ENCODE measurements around the gene WDFY3. TPM values are rescaled to one million over a fixed set of nuclear protein-coding genes. Genes with fewer than 3 reads are reported as not detected.

Gene WDFY3
- total RNA-seq: 0.56 and 0.95 TPM in 2 replicates

- intact Hi-C loops (cut with micrococcal nuclease): loop anchor here (10.0 kb wide), 1 partner anchor 472 kb away; the partner anchor contains the start of gene NKX6-1
These were observed at the start of gene WDFY3 for GRCh38 chr4:84966382-84967242. Gene WDFY3 (minus strand): TSS chr4:84966690. CDS start chr4:84860591, 106,099 bp downstream.

- intact Hi-C loops (cut with micrococcal nuclease): no loop called here
These were observed 39.4 kb upstream of the WDFY3 start for GRCh38 chr4:85005865-85006377.

DNA sequence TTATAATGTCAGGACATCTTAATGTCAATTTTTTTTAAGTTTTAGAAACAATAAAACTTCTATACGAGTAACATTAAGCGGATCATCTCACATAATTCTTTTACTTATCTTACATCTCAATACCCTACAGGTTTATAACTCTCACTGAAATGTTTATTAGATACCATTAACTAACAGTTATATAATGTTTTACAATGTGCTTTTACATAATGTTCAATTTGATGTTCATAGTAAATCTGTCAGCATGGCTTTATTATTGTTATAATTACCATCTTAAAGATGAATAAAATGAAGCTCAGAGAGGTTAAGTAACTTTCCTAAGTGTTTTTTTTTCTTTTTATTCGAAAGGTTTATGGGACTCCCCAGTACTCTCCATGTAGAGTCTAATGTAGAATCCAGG, 33.9 kb upstream of the WDFY3 start:
- intact Hi-C loops (cut with micrococcal nuclease): no loop called here

GRCh38 chr4:84995386-84995785, 28.9 kb upstream of the WDFY3 start:
- intact Hi-C loops (cut with micrococcal nuclease): no loop called here

- intact Hi-C loops (cut with micrococcal nuclease): no loop called here
These were observed 27.8 kb upstream of the WDFY3 start for GRCh38 chr4:84994280-84994679.

DNA sequence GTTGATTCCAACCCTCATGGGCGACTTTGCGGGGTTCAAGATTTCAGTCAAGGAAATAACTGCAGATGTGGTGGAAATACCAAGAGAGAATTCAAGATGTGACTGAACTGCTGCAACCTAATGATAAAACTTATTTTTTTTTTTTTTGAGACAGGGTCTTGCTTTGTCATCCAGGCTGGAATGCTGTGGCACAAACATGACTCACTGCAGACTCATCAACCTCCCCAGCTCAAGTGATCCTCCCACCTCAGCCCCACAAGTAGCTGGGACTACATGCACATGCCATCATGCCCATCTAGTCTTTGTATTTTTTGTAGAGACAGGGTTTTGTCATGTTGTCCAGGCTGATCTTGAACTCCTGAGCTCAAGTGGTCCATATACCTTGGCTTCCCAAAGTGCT, 19.5 kb upstream of the WDFY3 start:
- intact Hi-C loops (cut with micrococcal nuclease): no loop called here

- intact Hi-C loops (cut with micrococcal nuclease): no loop called here
These were observed 10.9 kb upstream of the WDFY3 start for GRCh38 chr4:84977396-84977795.

GRCh38 chr4:84973856-84974255, 7.4 kb upstream of the WDFY3 start:
- intact Hi-C loops (cut with micrococcal nuclease): no loop called here

- intact Hi-C loops (cut with micrococcal nuclease): loop anchor here (1.0 to 2.0 kb wide), 2 partner anchors 393 to 1327 kb away; no protein-coding TSS in a partner anchor
These were observed 4.9 kb upstream of the WDFY3 start for GRCh38 chr4:84971319-84971932.

- intact Hi-C loops (cut with micrococcal nuclease): loop anchor here (10.0 kb wide), 1 partner anchor 474 kb away; the partner anchor contains the start of gene NKX6-1
These were observed 2.4 kb upstream of the WDFY3 start for GRCh38 chr4:84968925-84969324.

DNA sequence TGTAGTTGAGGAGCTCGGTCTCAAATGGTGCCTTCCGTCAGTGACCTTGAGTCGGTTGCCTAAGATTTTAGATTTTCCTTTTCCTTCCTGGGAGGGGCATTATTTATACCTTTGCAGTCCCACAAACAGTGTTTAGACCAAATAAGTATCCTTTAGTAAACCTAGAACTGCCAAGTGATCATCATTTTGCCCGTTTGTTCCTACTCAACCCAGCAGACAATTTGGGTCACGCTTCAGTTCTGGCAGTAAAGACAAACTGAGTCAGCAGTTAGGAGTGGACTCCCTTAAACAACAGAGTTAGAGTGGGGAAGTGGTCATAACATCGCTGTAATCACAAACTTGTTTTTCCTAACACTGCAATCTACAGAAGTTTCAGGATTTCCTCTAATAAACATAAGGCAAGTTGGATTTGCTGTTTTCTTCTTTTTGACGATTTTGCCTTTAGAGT, 777 bp upstream of the WDFY3 start:
- intact Hi-C loops (cut with micrococcal nuclease): loop anchor here (10.0 kb wide), 1 partner anchor 472 kb away; the partner anchor contains the start of gene NKX6-1

DNA sequence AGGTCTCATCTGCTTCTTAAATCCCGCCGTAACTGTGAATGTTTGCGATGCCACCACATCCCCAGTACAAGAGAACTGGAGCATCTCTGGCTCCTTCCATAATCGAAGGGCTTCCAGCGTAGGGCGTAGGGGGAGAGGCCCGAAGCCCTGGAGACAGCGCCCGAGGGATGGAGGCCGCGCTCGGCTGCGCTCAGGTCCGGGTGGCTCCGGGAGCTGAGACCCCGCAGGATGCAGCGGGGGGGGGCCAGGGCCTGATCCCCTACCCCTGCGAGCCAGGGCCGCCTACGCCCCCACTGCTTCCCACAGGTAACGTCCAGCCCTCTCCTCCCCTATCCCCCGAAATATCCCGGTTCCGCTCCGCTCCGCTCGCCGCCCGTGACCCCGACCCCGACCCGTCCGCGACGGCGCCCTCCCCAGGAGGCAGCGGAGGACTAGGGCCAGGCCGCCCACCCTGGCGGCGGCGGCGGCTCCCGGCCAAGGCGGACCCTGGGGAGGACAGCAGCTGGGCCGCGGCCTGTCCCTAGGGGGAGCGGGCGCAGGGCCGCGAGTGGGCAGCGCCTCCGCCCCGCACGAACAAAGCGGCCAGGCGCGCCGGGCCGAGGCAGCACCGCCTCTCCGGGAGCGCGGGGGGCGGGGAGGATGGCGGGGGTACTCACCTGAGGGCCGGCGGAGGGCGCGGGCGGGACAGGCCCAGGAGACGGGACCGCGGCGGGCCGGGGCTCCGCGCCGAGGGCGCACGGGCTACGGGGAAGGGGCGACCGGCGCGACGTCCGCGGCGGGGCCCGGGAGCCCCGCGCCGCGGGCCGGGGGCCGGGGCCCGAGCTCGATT, 723 bp downstream of the WDFY3 start:
- intact Hi-C loops (cut with micrococcal nuclease): loop anchor here (10.0 kb wide), 1 partner anchor 471 kb away; the partner anchor contains the start of gene NKX6-1

- intact Hi-C loops (cut with micrococcal nuclease): loop anchor here (10.0 kb wide), 1 partner anchor 470 kb away; the partner anchor contains the start of gene NKX6-1
These were observed 1.4 kb downstream of the WDFY3 start for GRCh38 chr4:84964995-84965552.

GRCh38 chr4:84962102-84962501, 4.4 kb downstream of the WDFY3 start:
- intact Hi-C loops (cut with micrococcal nuclease): loop anchor here (10.0 kb wide), 1 partner anchor 467 kb away; the partner anchor contains the start of gene NKX6-1

- intact Hi-C loops (cut with micrococcal nuclease): no loop called here
These were observed 8.1 kb downstream of the WDFY3 start for GRCh38 chr4:84958434-84958833.

- intact Hi-C loops (cut with micrococcal nuclease): no loop called here
These were observed 8.7 kb downstream of the WDFY3 start for GRCh38 chr4:84957514-84958420.

DNA sequence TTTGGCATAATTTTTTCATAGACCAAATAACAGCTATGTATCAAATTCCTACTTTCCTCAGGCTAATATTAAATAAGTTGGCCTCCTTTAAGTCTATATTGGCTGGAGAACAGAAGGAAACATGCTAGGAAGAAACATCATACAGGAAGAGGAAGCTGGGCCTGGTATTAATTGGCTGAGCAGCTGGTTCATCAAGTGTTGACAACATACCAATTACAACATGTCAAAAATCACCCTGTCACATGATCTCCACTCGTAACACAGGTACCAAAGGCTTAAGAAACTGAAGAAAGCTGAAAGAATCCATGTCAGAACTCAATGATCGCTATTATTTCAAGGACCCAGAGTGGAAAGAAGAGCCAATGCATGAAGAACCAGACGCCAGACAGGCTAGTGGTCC, 10.5 kb downstream of the WDFY3 start:
- intact Hi-C loops (cut with micrococcal nuclease): no loop called here

DNA sequence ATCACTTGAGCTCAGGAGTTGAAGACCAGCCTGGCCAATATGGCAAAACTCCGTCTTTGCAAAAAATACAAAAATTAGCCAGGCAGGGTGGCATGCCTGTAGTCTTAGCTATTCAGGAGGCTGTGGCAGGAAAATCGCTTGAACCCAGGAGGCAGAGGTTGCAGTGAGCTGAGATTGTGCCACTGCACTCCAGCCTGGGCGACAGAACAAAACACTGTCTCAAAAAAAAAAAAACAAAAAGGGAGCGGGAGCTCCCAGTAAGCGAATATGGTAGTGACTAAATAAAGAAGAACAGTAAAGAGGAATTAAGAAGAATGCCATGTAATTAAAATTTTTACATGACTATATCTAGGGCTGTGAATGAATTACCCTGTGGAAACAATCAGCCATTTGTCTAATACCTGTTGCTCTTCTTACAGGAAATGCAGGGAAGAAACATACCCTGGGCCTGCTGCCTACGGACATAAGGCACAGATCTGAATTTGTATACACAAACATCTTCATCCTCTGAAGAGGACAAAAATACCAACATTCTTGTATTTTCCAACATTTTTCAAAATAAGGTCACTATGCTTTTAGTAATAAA, 11.4 kb downstream of the WDFY3 start:
- intact Hi-C loops (cut with micrococcal nuclease): no loop called here

GRCh38 chr4:84952776-84953175, 13.7 kb downstream of the WDFY3 start:
- intact Hi-C loops (cut with micrococcal nuclease): no loop called here

Measured in T-helper 1 cell treated with Interleukin-12 subunit alpha and Interleukin-12 subunit beta and Interleukin-4 antibody, amounts not matched to agents 30 ng/mL and 1 ng/mL, for 36 hours (primary cell).